ENCODE measurements around the gene CES4A.

DNA sequence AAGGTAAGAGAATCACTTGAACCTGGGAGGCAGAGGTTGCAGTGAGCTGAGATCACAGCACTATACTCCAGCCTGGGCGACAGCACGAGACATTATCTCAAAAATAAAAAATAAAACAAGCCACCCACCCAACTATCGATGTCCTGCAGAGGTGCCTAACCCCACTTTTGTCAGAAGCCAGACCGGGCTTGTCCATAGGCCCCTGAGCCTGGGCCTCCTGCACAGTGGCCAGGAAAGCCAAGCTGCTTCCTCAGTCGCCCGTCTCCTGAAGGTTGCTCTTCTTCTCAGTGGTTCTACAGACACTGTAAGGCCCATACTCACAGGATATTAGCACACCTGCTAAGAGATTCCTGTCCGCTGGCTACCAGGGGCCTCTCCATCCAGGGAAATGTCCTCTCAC lies 41.8 kb upstream of the CES4A start:
- TF ChIP-seq, protein P1, sequence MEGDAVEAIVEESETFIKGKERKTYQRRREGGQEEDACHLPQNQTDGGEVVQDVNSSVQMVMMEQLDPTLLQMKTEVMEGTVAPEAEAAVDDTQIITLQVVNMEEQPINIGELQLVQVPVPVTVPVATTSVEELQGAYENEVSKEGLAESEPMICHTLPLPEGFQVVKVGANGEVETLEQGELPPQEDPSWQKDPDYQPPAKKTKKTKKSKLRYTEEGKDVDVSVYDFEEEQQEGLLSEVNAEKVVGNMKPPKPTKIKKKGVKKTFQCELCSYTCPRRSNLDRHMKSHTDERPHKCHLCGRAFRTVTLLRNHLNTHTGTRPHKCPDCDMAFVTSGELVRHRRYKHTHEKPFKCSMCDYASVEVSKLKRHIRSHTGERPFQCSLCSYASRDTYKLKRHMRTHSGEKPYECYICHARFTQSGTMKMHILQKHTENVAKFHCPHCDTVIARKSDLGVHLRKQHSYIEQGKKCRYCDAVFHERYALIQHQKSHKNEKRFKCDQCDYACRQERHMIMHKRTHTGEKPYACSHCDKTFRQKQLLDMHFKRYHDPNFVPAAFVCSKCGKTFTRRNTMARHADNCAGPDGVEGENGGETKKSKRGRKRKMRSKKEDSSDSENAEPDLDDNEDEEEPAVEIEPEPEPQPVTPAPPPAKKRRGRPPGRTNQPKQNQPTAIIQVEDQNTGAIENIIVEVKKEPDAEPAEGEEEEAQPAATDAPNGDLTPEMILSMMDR (IDR thresholded peaks at IDR 0.05) = no peak
- TF ChIP-seq POLR2A (IDR thresholded peaks at IDR 0.05) = no peak
